Measurements from ENCODE around the gene FRG2C.
"Not testable (repeated sequence)": the region's sequence is repeated elsewhere in the genome, so short reads cannot be mapped to it uniquely, and the experiment has no call there.

DNA sequence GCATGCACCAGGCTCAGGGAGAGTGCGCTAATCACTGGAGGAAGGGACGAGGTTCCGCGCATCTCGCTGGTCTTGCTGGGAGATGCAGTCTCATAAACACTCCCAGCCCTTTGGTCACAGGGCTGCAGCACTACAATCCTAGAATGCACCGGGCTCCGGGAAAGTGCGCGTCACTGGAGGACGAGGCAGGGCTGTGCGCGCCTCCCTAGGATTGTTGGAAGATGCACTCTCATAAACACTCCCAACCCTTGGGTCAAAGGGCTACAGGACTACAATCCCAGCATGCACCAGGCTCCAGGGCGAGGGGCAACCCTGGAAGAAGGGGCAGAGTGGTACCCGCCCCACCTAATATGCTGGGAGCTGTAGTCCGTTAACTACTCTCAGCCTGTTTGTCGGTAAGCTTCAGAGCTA, 23.0 kb upstream of the FRG2C start:
- TF ChIP-seq, protein P1, sequence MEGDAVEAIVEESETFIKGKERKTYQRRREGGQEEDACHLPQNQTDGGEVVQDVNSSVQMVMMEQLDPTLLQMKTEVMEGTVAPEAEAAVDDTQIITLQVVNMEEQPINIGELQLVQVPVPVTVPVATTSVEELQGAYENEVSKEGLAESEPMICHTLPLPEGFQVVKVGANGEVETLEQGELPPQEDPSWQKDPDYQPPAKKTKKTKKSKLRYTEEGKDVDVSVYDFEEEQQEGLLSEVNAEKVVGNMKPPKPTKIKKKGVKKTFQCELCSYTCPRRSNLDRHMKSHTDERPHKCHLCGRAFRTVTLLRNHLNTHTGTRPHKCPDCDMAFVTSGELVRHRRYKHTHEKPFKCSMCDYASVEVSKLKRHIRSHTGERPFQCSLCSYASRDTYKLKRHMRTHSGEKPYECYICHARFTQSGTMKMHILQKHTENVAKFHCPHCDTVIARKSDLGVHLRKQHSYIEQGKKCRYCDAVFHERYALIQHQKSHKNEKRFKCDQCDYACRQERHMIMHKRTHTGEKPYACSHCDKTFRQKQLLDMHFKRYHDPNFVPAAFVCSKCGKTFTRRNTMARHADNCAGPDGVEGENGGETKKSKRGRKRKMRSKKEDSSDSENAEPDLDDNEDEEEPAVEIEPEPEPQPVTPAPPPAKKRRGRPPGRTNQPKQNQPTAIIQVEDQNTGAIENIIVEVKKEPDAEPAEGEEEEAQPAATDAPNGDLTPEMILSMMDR (conservative IDR thresholded peaks at IDR 0.05; ENCODE audit: low read length), result not testable (repeated sequence)
- not testable (repeated sequence) for TF ChIP-seq EZH2phosphoT487 (IDR thresholded peaks at IDR 0.05; ENCODE audit: borderline replicate concordance)
